HG03378 (cell line): Measurements from ENCODE around the gene VSX2.

Experiments
- ATAC-seq: cut with Tn5 transposase; IDR thresholded peaks from one replicate; pipeline ENCODE4 v1.9.1; 2021; ENCODE audit warnings: mild to moderate bottlenecking, moderate library complexity; ENCODE audit not compliant: unreplicated experiment

The VSX2 gene

GRCh38 chr14:74238974-74239847 is at the start of gene VSX2:
VSX2 (plus strand) TSS chr14:74239449; CDS start chr14:74239562, 113 bp downstream.
- no peak for ATAC-seq

GRCh38 chr14:74190927-74191575 is 48.2 kb upstream of the VSX2 start:
- no peak for ATAC-seq

DNA sequence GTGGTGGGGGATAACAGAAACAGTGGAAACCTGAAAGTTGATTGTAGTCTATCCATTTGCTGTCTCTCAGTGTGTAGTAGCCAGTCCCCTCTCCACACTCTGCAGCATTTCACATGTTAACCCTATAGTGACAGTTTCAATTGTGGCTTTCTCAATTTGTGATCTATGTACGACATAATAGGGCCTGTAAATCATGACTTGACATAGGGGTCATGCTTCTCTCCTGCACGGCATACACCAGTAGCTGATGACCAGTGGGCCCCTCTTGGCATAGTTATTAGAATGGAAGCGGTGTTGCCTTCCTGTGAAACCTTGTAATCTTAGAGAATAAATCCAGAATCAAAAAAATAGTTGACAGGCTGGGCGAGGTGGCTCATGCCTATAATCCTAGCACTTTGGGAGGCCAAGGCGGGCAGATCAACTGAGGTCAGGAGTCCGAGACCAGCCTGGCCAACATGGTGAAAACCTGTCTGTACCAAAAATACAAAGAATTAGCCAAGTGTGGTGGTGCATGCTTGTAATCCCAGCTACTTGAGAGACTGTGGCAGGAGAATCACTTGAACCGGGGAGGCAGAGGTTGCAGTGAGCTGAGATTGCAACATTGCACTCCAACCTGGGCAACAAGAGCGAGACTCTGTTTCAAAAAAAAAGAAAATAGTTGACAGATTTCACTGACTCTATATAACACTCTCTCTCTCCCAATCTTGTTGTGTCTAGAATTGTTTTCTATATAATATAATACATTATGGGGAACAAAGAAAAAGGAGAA is 44.6 kb upstream of the VSX2 start:
- no peak for ATAC-seq

DNA sequence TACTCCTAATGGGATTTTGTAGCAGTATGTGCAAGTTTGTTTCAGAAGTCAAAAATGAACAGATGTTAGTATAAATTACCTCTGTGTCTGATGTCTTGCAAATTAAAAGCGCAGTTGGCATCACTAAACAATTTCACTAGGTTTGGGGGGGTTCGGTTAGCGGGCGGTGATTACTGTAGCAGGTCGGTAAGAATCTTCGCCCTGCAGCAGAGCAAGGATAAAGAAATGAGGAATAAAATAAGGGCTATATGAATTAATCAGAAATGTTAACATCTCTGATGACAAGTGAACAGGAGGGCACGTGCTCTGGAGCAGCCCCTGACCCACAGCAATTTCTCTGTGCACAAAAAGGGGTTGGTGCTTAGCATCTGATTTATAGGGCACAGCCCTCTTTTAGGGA is 43.6 kb upstream of the VSX2 start:
- ATAC-seq: no peak

GRCh38 chr14:74198441-74199234 is 40.6 kb upstream of the VSX2 start:
- ATAC-seq: no peak

GRCh38 chr14:74202113-74202512 is 37.1 kb upstream of the VSX2 start:
- no peak for ATAC-seq

GRCh38 chr14:74203639-74204038 is 35.6 kb upstream of the VSX2 start:
- ATAC-seq: no peak

DNA sequence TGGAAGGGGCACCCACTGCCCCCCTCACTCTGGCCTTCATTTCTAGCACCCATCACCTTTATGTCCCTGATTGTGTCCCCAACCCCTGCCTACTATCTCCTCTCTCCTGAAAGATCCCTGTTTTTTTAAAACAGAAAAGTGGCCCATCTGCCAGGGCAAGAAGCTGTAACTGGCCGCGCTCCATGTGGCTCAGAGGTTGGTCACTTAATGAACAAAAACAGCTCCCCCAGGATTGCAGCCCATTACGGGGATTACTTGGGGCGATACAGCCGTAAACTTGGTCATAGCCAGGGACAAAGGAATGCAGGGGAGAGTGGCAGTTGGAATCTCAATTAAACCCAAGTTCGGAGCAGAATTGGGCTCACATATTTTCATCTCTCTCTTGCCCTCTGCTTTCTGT is 34.8 kb upstream of the VSX2 start:
- no peak for ATAC-seq

- ATAC-seq: no peak
Observed at GRCh38 chr14:74205882-74206281, 33.4 kb upstream of the VSX2 start.

- ATAC-seq: no peak
Observed at GRCh38 chr14:74207943-74208342, 31.3 kb upstream of the VSX2 start.

DNA sequence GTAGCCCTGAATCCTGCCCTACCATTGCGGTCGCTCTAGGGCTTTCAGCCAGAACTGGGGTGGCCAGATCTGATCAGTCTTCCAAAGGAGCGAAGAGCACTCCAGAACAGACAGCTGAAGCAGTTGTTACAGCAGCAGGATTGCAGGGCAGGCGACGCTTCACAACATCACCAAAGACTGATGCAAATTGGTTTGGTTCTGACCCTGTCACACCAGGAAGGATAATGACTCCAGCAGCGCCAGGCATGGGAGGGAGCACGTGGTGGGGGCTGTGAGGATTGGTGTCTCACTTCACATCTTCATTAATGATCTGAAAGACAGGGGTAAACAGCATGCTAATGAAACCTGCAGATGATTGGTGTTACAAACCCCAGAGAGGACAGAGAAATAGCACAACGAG is 30.6 kb upstream of the VSX2 start:
- no peak for ATAC-seq

DNA sequence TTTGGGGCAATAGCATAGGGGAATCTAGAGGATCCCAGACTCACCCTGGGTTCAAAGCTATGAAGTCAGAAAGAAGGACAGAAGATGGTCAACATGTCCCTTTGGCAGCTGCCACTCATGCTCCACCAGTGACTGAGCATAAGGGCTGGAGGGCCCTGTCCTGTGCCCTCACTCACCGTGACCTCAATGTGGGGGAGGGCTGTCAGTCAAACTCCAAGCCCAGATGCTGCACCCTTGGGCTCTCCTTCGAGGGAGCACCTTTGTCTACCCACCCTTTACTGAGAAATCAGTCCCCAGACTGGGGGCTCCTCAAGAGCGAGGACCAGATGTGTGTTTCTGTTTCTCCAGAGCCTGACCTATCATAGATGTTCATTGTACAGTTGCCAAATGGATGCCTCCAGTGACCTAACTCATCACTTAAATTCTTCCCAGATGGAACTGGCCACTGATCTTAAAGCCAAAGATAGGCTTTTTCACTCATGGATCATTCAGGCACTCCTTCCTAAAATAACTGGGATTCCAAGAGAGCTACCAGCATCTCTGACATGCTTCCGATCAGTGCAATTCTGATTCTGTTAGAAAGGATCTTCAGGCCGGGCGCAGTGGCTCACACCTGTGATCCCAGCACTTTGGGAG is 27.2 kb upstream of the VSX2 start:
- no peak for ATAC-seq

DNA sequence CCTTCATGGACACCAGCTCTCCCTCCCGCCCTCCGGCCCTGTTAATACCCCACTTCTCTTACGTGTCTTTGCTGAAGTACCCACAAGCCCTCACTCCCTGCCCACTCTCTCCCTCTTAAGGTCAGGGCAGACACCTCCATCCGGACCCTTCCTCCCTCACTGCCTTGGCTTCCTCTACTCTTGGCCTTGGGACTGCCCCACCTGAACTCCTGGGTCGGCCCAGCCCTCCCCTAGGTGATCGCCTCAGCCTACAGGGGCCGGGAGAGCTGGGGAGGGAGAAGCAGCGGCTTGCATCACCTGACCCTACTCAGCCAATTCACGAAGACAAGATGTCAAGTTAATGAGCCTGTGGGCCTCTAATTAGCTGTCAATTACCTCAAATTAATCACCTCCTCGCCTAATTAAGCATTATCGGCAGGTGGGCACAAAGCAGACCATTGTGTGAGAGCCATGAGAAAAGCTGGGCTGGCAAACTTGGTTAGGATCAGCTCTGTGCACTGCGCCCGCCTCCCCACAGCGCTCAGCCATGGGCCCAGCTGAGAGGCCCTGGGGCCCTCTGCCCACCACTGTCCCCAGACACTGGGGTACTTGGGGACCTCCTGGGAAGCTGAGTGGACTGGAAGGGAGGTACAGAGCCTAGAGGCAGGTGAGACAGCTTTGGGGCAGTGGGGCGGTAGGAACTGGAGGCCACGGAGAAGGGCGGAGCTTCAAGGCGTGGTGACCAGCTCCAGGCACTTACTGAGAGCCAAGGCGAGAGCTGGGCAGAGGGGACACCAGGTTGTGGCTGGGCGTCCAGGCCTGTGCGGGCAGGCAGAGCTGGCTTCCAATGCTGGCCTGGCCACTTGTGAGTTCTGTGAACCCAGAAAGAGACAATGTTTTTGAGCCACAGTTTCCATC is 25.1 kb upstream of the VSX2 start:
- ATAC-seq: no peak

DNA sequence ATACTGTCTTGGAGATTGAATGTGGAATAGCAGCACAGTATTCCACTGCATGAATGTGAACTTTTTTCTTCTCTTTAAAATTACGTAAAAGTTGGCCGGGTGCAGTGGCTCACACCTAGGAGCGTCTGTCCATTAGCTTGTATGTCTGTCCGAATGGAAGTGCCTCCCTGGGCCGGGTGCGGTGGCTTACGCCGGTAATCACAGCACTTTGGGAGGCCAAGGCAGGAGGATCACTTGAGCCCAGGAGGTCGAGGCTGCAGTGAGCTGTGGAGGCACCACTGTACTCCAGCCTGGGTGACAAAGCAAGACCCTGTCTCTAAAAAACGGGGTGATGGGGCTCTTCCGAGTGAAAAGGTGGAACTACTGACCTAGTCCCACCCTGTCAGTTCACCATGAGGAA is 22.6 kb upstream of the VSX2 start:
- ATAC-seq: no peak

- ATAC-seq: no peak
Observed at GRCh38 chr14:74217672-74218448, 21.4 kb upstream of the VSX2 start.

DNA sequence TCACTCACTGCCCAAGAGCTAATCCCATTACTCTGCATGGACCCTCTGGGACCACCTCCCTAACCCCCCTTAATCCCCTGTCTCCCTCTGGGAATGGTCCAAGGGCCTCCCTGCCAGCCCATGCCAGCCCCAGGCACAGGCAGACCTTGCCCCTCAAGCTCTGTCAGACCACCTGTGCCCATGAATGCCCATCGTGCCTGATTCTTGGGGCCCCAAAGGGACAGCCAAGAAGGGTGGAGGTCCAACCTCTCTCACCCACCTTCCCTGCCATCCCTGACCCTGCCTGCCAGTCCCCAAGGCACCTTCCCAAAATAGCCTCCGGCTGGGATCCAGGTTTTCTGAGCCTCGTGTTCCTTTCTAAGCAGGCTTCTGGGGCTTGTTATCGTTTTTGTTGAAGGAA is 20.8 kb upstream of the VSX2 start:
- ATAC-seq: no peak

DNA sequence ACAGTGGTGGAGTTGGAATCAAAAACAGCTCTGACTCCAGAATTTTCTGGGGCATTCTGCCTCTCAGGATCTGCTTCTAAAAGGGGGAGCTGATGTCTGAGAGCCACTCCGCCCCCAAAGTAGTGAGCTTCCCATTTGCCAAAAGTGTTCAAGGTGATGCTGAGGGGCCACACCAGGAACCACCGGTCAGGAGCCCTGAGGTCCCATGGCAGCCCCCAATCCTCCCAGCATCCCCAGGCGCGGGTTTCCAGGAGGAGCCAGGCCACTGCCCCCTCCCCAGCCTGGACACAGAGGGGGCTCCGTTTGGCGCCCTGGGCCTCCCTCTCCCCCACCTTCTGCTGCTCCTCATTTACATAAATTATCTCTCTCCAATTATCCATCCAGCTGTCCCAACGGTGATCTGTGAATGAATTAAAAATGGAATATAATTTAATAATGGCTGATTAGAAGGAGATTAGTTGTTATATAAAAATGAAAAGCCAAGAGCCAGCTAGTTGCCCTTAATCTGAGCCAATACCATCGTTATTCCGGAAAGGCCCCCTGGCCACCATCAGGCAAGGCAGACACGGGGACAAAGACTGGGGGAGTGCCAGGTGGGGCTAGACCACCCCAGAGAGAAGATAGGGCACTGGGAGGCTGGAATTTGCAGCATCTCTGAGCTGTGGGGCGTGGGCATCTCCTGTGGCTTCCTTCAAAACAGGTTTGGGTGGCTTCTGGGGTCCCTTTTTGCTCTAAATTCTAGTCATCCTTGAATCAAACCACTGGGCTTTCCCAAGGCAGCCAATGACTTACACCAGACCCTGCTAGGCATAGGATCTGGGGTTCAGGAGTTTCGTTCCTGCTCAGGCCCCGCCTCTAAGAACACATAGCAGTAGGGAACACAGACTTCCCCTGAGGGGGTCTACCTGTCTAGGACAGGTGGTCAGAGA is 19.7 kb upstream of the VSX2 start:
- ATAC-seq: no peak

DNA sequence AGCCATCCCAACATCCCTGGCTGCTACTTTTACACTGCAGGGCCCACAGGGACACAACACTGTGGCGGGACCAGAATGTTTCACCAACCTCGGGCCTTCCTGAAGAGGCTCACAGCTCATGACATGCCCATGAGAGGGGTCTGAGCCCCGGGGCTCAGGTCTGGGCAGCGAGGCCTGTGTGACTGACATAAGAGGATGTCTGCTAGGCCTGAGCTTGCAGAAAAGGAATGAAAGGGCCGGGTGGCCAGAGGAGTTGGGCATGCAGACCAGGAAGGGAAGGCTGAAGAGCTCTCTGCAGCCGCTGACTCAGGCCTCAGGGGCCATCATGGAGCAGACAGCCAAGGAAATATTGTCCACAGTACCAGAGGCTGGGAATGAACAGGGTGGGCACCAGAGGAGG is 18.3 kb upstream of the VSX2 start:
- no peak for ATAC-seq
